Prostate gland (tissue), 2 donors: Measurements from ENCODE around the gene MICAL3.

Experiments
- CTCF ChIP-seq, 4 experiments: fragments of 200-600 bp in 2 of 4; fragments of 450-650 bp in 2 of 4; sonication (generic) in 2 of 4; IDR thresholded peaks; 1 replicate in 3 of 4; 2 replicates in 1 of 4; pipeline ENCODE4 v1.5.1; 2016 to 2019; ENCODE audit warnings: antibody characterized with exemption in 4 of 4, mild to moderate bottlenecking in 2 of 4, moderate library complexity in 2 of 4
- POLR2A ChIP-seq: fragments of 450-650 bp; IDR thresholded peaks from one replicate; pipeline ENCODE4 v1.6.1; 2016; ENCODE audit warnings: antibody characterized with exemption, mild to moderate bottlenecking

GRCh38 chr22:17938484-17938924, 85.9 kb downstream of the MICAL3 start:
- TF ChIP-seq CTCF (IDR thresholded peaks at IDR 0.05) (no peak), POLR2A (no peak)
